HG03064 (cell line): Measurements from ENCODE around the gene DLGAP1.

Experiments
- ATAC-seq: cut with Tn5 transposase; IDR thresholded peaks from one replicate; pipeline ENCODE4 v1.9.1; 2021; ENCODE audit warnings: low read depth; ENCODE audit not compliant: unreplicated experiment

Gene DLGAP1

DNA sequence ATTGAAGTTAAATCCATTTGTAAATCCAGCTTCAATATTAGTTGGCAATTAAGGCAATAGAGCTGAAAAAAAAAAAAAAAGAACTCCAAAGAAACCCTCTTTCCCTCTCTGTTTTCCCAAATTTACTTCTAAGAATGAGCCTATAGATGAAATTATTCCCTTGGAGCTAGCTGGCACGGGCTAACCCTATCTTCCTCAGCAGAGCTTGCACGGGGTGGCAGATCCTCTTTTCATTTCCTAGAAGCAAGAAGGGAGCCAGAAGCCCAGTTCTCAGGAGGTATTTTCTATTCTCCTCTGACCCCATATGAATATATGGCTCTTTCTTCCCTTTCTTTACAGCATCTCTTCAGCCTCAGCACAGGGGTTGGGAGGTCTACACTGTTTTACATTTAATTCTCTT lies 579.1 kb downstream of the DLGAP1 start:
- ATAC-seq = no peak

DNA sequence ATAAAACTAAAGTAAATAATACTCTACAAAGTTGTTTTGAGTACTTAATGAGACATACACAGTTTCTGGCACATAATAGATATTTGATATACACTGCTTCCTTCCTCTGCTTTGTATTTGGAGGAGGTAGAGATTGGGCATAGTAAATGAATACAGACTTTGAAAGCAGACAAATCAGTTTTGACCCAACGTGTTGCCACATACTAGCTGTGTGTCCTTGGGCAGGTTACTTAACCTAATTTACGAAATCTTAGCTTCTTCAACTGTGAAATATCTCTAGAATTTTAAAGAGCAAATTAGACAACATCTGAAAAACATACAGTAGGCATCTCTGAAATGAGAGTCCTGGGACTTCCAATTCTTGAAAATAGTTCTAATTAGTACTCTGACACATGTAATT lies 579.7 kb downstream of the DLGAP1 start:
- ATAC-seq = no peak

DNA sequence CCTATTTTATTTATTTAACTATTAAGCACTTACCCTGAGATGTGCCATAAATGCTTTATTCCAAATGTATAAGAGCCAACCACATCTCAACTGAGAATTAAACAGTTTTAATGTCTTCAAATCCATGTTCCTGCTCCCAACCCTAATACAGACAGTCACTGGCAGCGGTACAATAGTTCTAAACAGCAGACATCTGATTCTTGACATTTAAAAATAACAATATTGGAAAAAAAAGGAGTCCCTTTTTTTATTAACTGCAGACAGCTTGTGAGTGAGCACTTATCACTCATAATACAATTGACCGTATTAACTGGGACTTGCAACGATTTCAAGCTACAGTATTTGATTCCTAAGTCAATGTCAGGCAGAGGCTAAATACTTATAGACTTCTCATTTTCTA lies 580.5 kb downstream of the DLGAP1 start:
- no peak for ATAC-seq

DNA sequence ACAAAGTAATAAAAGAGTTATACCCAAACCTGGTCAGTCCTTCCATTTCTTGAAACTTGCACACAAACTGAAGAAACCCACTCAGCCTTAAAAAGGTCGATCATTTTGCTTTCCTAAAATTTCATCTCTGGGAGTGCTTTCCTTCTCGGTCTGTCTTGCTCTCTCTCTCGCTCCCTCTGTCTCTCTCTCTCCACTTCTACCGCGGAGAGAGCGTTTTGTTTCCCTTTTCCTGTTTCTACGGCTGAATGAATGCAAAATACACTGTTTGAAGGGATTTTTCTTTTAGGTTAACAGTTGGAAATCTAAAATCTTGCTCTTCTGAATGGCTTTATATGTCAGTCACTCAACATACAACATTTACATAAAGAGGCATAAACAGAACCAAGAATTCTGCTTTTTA lies 581.0 kb downstream of the DLGAP1 start:
- ATAC-seq = no peak

DNA sequence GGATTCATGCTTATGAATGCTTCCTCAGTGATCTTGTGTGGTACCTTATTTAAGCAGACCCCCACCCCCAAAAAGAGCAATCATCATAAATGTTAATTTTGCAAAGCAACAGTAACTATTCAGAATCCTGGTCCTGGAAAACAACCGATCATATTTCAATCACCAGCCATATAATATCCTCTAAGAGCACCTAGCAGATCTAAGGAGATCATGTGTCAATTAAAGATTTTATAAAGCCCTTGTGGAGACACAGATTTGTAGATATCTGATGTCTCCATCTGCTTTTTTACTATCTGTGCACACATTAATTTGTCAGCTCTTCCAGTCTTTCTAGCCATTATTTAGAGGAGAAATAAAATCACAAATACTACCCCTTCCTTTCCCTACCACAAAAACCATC lies 581.4 kb downstream of the DLGAP1 start:
- ATAC-seq = no peak

DNA sequence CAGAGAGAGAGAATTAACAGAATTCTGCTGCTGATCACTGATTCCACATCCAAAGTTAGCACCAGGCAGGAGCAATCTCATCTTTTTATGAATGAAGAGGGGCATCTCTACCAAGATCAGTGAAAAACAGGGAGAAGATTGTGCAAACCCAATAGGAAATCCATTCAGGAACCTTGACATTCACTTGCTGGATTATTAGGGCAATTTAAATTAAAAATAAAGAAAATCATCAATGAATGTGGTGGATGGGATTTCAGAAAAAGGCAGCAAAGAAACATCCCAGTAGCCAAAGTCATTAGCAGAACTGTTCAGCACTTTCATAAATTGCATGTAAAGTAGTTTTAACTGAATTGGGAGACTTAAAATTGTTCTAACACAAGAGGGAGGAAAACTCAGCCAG lies 581.9 kb downstream of the DLGAP1 start:
- ATAC-seq = no peak

DNA sequence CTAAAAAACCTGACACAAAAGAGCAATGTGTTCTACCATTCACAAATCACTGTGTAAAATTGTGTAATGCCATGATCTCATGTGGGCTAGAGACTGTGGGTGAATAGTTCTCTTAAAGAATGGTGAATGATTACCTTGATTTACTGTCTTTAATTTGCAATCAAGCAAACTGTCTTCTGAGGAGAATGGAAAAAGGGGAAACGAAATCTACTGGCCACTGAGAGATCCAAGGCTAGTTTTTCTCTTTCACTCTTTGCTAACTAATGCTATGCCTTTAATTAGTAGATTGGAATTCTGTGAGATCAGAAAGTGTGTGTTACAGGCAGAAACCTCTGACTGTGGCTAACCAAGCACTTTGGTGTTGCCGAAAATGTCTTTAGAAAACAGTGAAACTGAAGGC lies 582.5 kb downstream of the DLGAP1 start:
- no peak for ATAC-seq

DNA sequence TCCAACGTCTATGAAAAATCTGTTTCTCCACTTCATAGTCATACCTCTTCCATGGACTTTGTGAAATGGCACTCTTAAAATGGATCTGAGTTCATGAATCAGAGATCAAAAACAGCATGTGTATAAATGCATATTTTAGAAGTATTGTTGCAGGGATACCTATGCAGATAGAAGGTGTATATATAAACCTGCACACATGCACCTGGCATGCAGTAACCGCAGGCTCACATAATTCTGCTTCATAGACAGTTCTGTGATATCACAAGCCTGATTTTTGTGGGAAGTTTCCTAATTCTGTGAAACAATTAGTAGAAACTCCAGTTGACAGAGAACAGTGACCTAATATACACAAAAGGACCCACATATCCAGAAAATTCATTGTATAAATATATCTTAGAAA lies 583.4 kb downstream of the DLGAP1 start:
- ATAC-seq = no peak

DNA sequence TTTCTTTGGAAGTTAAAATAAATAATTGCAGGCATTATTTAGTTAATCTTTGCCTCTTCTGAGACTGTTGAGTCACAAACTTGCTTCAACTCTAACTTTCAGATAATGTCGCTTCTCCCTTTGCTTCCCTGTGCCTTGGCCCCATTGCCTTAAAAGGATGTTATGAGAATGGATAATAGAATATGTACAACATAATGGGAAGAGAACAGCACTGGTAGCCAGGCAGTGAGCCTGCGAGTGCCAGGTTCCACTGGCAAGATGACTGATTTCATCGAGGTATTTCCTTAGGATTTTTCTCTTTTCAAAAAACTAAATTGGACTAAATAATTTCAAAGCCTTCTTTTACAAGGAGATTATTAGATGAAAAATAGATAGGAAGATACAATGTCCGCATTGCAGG lies 584.2 kb downstream of the DLGAP1 start:
- ATAC-seq = no peak

DNA sequence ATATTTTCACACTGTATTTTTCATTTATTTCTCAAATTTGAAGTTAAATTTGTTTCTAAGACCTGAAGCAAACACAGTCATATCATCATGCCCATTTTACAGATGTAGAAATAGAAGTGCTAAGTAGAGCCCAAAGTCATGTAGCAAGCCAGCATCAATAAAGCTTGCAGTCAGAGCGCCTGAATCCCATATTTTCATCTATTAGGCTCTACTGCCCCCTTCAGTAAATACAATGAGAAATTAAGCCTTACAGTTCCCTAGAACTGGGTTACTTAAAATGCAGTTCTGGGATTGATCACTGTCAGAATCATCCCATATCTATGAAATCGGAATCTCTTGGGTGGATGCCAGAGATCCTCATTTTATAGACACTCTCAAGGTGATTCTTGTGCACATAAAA lies 585.3 kb downstream of the DLGAP1 start:
- ATAC-seq = no peak

DNA sequence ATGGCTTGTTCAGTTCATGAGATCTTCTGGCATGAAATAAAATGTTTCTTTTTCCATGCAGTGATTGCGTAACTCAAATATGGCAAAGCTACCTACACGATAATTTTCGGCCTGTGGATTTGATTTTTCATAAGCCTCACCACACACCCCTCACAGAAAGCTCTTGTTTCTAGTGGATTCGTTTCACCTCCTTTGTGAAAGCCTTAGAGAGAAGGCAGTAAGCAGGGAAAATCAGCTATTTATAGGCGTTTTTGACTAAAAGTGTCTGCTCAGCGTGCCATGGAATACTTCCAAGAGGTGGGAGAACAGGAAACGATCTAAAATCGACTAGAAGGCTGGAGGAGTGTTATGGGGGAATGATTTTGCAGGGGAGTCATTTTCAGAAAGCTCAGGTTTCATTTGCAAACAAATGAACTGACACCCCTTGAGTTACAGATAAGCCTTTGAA lies 587.2 kb downstream of the DLGAP1 start:
- no peak for ATAC-seq

DNA sequence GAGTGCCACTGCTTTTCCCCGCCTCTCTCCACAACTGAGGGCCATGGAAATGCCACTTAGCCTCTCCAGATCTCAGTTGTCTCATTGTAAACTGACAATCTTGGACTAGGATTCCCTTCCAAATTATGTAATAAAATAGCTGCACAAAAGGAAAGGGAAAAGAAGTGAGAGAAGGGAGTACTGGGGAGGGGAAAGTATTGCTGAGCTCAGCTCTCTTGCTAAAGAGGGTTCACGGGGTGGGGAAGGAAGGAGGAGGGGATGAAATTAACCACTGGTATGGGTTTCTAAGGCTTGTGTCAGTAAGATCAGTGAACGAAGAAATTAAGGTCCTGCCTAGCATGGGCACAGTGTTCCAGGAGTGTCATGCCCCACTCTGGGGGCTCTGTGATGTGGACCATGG lies 587.9 kb downstream of the DLGAP1 start:
- no peak for ATAC-seq

DNA sequence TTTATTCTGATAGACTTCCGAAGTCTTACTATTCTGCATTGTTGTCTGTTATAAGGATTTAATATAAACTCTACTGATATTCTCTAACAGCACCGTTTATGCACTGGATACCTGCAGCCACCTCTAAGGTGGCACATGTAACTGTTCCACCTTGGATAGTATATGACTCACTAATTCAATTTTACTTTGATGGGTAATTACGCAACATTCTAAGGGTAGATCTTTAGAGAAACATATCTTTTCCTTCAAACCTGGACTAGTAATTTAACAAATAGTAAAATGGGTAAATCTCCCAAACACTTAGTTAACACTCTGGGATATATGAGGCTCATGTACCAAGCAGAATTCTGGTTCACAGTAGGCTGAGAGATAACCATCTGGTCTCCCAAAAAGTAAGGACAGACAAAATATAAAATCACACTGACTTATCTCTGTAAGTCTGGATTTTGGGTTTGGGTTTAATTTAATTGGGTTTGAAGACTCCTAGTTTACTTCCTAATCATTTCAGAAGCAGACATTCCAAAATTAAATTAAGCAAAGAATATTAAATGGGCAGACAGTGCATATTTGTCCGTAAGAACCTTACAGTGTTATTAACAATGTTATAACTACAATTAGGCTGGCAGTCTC lies 590.3 kb downstream of the DLGAP1 start:
- ATAC-seq = no peak

DNA sequence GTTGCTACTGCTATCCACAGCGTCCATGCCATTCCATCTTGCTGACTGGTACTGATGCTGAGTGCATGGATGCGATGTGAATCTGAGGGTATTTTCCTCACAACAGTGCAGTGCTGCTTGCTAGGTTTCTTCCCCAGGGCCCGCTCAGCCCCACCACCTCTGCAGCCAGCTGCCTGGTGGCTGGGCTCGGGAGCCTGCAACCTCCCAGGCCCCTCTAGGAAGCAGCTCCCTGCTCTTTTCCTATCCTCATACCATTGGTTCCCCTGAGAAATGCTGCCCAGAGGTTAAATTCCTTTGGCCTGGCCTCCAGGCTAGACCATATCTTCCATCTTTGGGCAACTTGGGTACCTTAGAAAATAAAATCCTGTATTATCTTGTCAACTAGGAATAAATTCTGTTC lies 591.5 kb downstream of the DLGAP1 start:
- no peak for ATAC-seq

DNA sequence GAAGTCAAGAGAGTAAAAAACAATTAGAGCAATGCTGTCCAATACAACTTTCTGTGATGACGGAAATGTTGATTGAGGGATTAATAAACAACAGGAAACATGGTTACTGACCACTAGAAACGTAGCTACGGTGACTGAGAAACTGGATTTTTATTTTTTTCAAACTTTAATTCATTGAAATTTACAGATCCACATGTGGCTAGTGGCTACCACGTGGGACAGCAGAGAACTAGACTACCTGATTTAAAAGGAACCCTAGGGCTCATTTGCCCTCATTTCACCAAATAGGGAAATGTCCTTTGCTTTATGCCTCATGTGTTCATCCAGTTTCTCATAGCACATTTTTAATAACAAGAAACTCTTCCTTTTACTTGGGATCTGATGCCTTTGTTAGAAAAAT lies 592.1 kb downstream of the DLGAP1 start:
- ATAC-seq = no peak

DNA sequence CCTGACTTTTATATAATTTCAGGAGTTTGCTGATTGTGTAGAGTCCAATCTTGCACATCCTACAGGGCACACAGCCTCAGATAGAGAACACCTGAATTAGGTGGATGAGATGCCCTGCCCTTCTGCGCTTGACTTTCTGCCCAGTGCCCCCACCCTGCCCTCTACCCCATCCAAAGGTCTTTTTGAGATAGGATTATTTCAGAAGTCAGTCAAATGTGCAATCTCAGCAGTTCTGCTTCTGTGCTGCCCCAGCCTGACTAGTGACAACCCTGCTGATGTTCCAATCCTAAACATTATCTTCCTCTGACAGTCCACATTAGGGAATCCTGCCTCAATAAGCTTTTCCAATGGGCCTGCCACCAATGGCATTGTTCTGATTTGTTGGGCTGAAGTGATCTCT lies 593.6 kb downstream of the DLGAP1 start:
- ATAC-seq = no peak

DNA sequence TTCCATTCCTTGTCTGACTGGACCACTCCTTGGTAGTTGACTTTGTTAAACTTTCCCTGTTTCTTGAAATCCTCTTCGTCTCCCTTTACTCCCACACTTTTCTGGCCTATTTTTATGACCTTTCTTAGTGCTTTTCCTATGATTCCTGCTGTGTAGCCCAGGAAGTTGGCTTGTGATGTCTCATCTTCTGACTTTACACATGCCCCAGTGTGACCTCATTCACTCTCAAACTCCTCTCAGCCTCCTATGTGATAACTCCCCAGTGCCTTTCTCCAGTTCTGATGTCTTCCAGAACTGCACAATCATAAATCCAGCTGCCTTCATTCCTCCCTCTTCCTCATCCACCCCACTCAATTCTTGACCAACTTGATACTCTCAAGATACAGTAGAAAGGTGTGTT lies 597.6 kb downstream of the DLGAP1 start:
- ATAC-seq = no peak

DNA sequence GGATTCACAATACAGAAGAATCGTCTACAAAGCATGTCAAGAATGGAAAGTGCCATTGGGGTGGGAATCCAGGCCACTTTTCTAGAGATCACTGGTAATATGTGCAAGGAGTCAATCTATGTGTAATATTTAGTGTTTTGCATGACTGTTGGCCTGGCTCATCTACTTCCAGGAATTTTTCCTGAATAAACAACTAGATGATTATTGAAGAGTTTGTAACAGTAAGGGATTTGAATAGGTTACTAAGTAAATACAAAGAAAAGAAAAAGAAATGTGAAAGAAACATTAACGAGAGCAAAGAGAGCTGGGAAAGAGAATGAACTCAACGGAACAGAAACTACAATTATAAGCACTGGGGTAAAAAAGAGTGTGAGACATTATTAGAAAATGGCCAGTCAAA lies 599.1 kb downstream of the DLGAP1 start:
- no peak for ATAC-seq

DNA sequence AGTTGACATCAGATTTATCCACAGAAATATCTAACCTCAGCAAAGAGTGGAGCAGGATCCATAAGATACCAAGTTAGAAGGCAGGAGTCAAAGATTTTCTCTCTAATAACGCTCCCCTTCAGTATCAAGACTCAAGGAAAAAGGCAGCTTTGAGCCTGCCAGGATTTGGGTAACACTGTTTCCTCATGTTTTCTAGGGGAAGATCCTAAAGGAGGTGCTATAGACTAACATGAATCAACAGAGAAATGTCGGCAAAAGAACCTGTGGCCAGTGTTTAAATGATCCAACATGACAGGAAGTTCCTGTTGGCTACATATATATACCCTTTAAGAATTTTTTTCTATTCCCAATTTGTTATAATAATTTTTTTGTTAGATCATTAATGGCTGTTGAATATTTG lies 602.8 kb downstream of the DLGAP1 start:
- no peak for ATAC-seq

DNA sequence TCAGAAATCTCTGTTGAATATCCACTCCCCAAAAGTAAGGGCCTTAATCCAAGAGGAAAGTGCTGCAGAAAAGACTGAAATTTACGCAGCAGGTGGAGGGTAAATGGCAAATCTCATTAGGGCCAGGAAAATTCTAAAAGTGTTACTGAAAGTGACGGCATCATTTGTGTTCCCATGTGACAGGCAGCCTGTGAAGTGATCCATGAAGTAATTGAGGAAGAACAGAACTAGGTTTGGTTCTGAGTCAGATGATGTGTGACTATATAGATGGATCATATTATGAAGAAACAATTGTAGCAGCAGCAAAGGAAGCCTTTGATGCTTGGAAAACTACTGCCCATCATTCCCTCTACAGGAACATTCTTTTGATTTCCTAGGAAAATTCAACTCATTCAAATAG lies 603.9 kb downstream of the DLGAP1 start:
- ATAC-seq = no peak

DNA sequence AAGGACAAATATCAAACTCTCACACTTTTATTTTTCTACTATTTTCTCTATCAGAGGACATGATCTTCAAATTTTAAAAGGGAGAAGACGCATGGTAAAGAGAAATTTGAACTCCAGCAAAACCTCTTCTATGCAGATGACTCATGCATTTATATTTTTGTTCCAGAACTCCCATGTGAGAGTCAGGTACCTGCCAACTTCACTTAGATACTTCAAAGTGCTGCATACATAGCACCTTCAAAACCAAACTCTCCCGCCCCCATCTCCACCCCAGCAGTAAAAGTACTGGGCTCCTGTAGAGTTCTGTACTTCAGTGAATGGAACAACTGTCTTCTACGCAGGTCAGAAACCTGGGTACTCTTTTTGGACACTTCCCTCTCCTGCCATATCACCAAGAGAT lies 606.8 kb downstream of the DLGAP1 start:
- ATAC-seq = no peak

DNA sequence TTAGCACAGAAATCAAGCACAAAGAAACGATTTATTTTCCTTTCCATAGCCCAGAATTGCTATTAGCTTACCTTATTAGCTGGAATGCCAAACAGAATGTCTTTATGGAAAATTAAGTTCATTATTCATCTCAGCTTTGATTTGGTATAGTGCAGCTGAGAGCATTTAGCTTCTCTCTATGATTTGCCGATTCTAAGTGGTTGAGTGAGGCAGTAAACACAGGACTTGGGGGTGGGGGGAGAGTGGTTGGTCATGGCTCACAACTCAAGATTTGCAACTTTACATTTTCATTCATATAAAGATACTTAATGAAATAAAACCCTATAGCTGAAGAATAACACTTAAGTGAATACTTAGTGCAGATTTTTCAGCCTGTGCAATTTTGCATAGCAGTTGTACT lies 609.9 kb downstream of the DLGAP1 start:
- ATAC-seq = no peak

DNA sequence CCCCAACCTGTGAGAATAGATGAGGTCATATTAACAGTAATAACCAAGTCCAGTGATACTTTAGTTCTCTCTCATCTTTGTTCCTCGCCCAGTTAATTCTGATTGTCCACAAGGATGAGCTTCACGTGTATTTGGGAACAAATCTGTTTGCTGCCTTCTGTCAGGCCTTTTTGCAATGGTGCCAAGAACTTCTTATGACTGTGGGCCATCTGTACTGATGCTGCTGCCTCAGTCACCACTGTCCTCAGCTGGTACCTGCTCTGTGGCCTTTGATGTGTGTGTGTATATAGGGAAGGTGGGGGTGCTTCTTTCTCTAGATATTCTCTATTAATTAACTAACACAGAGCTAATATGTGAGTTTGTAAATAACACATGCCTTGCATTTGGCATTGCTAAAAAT lies 612.3 kb downstream of the DLGAP1 start:
- no peak for ATAC-seq
